Gastroesophageal sphincter (tissue), 3 donors: ENCODE data around the gene DHX8.
"Not testable (repeated sequence)": the region's sequence is repeated elsewhere in the genome, so short reads cannot be mapped to it uniquely, and the experiment has no call there.

Experiments used
- EP300 ChIP-seq: sonication (generic); formaldehyde crosslinking; IDR thresholded peaks from one replicate; pipeline ENCODE4 v1.6.1; 2017; ENCODE audit warnings: antibody characterized with exemption, mild to moderate bottlenecking
- POLR2A ChIP-seq, 2 donors: fragments of 450-650 bp; IDR thresholded peaks; one replicate each; pipeline ENCODE4 v1.6.1; 2017; ENCODE audit warnings: antibody characterized with exemption in 2 of 2, mild to moderate bottlenecking in 2 of 2, moderate library complexity in 1 of 2
- TF ChIP-seq, protein P1 (sequence below), 4 experiments: fragments of 200-600 bp in 2 of 4; fragments of 450-650 bp in 2 of 4; sonication (generic) in 1 of 4; IDR thresholded peaks; one replicate each; pipeline ENCODE4 v1.5.1; 2017 to 2019; ENCODE audit warnings: antibody characterized with exemption in 4 of 4, mild to moderate bottlenecking in 2 of 4, moderate library complexity in 2 of 4

DNA sequence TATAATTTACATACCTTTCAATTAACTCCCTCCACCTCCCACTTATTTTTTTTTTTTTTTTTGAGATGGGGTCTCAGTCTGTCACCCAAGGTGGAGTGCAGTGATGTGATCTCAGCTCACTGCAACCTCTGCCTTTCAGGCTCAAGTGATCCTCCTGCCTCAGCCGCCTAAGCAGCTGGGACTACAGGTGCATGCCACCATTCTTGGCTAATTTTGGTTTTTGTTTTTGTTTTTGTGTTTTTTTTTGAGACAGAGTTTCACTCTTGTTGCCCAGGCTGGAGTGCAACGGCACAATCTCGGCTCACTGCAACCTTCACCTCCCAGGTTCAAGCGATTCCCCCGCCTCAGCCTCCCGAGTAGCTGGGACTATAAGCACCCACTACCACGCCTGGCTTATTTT, 25.7 kb downstream of the DHX8 start:
- TF ChIP-seq POLR2A (IDR thresholded peaks at IDR 0.05); EP300: not testable (repeated sequence)
- TF ChIP-seq, protein P1, sequence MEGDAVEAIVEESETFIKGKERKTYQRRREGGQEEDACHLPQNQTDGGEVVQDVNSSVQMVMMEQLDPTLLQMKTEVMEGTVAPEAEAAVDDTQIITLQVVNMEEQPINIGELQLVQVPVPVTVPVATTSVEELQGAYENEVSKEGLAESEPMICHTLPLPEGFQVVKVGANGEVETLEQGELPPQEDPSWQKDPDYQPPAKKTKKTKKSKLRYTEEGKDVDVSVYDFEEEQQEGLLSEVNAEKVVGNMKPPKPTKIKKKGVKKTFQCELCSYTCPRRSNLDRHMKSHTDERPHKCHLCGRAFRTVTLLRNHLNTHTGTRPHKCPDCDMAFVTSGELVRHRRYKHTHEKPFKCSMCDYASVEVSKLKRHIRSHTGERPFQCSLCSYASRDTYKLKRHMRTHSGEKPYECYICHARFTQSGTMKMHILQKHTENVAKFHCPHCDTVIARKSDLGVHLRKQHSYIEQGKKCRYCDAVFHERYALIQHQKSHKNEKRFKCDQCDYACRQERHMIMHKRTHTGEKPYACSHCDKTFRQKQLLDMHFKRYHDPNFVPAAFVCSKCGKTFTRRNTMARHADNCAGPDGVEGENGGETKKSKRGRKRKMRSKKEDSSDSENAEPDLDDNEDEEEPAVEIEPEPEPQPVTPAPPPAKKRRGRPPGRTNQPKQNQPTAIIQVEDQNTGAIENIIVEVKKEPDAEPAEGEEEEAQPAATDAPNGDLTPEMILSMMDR (IDR thresholded peaks at IDR 0.05), result not testable (repeated sequence)
